DMS79 (cell line): ENCODE measurements around the gene TEKT5.
A peak's percentile ranks its signal among the peaks of the same experiment; 100 is the strongest.
"Not testable (repeated sequence)": the region's sequence is repeated elsewhere in the genome, so short reads cannot be mapped to it uniquely, and the experiment has no call there.

Experiments
- DNase-seq: peaks from one replicate; lab custom pipeline; 2025; lab: John Stamatoyannopoulos, UW

Gene TEKT5

DNA sequence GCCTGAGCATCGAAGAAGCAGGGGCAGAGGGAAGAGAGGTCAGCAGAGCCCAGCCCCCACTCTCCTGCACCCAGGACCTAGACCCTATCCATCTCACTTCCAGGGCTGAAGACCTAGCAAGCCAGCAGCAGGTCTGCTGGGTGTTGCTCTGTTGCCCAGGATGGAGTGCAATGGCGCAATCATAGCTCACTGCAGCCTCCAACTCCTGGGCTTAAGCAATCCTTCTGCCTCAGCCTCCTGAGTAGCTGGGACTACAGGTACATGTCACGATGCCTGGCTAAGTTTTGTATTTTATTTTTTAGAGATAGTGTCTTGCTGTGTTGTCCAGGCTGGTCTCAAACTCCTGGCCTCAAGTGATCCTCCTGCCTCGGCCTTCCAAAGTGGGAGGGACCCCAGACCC, 61.3 kb downstream of the TEKT5 start:
- DNase-seq: not testable (repeated sequence)

GRCh38 chr16:10631886-10632285, 62.8 kb downstream of the TEKT5 start:
- no peak for DNase-seq

DNA sequence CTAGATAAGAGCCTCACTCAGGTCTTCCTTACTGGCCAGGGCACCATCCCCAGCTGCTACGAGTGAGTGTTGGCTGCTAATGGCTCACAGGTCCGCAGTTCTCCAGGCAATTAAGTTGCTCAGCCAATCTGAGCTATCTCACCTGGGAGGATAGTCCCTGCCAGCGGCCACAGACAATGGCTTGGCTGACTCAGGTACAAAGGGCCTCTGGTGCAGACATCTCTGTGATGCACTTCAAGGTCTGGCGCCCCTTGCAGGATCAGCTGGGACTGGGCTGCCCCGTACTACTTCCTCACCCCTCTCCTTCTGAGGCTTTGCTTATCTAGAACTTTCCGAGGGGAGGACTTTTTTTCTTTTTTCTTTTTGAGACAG, 65.2 kb downstream of the TEKT5 start:
- DNase-seq: no peak

GRCh38 chr16:10625595-10626357, 69.0 kb downstream of the TEKT5 start:
- no peak for DNase-seq

DNA sequence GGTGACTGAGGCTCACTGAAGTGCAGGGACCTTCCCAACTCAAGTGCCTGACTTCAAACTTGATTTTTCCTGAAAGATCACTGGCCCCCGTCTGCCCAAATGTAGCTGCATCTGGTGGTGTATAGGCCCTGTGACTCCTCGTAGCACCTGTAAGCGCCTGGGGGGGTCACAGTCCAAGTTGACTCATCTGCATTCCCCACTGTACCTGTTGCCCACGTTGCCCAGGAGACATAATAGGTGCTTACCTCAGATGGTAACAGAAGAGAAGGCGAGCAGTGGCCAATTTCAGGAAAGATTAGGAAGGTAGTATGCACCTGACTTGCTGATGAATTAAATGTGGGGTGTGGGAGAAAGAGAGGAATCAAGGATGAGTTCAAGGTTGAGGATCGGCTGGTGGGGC, 70.2 kb downstream of the TEKT5 start:
- no peak for DNase-seq

- DNase-seq: no peak
These were observed 71.7 kb downstream of the TEKT5 start for GRCh38 chr16:10623059-10623458.

- DNase-seq: no peak
These were observed 72.5 kb downstream of the TEKT5 start for GRCh38 chr16:10622036-10622921.

GRCh38 chr16:10621216-10621949, 73.3 kb downstream of the TEKT5 start:
- DNase-seq: not testable (repeated sequence)

- no peak for DNase-seq
These were observed 74.6 kb downstream of the TEKT5 start for GRCh38 chr16:10620120-10620519.

GRCh38 chr16:10619271-10619849, 75.4 kb downstream of the TEKT5 start:
- peak; percentile 28 for DNase-seq

GRCh38 chr16:10618710-10619209, 76.0 kb downstream of the TEKT5 start:
- no peak for DNase-seq

DNA sequence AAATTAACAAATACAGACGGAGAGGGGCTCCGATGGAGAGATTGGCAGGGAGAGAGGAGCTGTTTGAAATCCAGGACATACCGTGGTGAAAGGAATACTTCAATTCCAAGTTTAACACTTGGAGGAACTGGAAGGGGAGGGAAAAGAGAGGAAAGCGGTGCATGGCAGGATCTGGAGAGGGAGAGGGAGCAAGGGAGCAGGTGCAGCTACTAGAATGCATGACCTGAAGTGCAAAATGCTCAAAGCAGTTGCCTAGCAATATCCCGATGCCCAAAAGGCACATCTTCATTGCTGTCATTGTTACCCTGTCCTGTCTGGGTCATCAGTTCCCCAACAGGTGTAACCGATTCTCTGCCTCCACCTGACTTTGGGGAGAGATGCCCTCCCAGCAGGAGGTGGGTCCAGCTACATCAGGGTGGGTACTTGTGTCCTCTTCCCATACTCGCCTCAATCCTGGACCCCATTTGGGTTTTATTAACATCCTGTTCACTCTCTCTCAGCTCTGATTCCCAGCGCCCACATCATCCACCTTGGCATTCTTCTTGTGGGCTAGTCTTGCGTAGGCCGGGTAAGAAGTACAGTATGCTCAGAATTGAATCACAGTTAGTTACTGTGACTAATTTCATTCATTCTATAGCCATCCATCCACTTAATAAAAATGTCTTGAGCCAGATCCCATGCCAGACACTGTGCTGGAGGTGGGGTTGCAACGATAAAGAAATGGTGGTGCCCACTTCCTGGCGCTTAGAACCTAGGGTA, 76.9 kb downstream of the TEKT5 start:
- DNase-seq: peak; percentile 87

GRCh38 chr16:10616756-10617640, 77.7 kb downstream of the TEKT5 start:
- DNase-seq: peak; percentile 91

- peak; percentile 32 for DNase-seq
These were observed 78.3 kb downstream of the TEKT5 start for GRCh38 chr16:10616419-10616755.

DNA sequence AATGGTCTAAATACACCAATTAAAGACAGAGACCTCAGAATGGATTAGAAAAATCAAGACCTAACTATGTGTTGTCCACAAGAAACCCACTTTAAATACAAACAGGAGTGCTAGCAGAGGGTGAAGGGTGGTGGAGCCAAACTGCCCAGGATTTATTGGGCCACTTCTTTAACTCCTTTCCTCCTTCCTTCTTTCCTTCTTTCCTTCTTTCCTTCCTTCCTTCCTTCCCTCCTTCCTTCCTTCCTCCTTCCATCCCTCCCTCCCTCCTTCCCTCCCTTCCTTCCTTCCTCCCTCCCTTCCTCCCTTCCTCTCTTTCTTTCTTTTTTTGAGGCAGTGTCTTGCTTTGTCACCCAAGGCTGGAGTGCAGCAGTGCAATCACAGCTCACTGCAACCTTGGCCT, 80.0 kb downstream of the TEKT5 start:
- no peak for DNase-seq

DNA sequence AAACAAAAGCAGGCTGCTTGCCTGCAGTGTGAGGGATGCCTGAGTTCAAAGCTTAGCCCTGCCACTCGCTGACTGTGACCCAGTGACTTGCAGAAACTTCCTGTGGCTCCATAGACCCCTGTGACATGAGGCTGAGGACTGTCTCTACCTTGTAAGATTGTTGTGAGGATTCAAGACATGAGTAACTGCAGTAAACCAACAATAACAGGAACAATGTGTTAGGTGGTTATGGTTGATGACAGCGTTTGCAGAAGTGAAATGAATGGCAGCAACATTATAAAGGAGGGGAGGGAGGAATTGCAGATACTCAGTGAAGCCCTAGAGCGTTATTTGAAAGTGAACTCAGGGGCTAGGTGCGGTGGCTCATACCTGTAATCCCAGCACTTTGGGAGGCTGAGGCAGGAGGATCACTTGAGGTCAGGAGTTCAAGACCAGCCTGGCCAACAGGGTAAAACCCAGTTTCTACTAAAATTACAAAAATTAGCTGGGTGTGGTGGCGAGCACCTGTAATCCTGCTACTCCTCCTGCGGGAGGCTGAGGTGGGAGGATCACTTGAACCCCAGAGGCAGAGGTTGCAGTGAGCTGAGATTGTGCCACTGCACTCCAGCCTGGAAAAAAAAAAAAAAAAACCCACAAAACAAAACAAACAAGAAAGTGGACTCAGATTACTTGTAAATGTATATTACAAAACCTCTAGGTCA, 80.8 kb downstream of the TEKT5 start:
- no peak for DNase-seq

DNA sequence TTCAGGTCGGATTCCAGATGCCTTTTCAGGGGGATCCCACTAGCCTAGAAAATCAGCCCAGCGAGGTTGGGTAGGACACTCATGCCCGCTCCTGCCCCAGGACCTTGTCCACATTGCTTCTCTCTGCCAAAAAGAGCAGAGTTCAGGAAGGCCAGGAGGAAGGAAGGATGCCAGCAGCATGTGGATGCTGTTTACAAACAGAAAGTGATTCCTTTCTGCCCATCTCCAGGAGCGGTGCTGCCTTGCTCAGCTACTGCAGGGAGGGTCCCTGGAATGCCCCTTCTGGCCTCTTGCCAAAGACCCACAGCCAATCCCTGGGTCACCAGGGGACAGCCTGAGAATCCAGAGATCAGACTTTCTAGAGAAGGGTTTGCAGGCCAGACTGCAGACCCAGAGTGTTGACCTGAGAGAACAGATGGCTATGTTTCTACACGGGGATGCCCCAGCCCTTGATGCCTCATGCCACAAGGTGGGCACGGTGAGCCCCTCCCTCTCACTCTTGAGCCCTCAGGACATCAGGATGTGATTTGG, 82.0 kb downstream of the TEKT5 start:
- DNase-seq: no peak

DNA sequence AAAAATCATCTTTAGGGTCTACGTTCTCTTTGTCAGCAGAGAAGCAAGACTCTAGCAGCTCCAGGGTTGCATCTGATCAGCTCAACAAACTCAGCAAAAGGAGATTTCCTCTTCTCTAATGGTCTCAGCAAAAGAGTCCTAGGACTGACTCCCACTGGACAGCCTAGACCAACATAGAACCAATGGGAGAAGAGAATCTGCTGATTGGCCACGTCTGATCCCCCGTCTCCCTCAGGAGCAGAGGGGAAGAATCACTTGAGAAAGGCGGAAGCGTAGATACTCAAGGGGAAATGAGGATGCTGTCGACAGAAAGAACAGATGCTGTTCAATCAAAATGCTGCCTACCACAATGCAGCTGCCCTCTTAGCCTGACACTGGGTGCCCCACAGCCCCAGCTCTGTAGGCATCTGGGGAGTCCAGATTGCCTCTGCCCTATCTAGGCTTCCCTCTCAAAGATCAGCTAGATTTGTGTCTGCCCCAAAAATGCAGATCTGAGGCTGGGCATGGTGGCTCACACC, 82.8 kb downstream of the TEKT5 start:
- no peak for DNase-seq

- no peak for DNase-seq
These were observed 84.1 kb downstream of the TEKT5 start for GRCh38 chr16:10610499-10611184.
